ENCODE data around the gene ULK1.
"Not testable (repeated sequence)": the region's sequence is repeated elsewhere in the genome, so short reads cannot be mapped to it uniquely, and the experiment has no call there.

ULK1 gene

DNA sequence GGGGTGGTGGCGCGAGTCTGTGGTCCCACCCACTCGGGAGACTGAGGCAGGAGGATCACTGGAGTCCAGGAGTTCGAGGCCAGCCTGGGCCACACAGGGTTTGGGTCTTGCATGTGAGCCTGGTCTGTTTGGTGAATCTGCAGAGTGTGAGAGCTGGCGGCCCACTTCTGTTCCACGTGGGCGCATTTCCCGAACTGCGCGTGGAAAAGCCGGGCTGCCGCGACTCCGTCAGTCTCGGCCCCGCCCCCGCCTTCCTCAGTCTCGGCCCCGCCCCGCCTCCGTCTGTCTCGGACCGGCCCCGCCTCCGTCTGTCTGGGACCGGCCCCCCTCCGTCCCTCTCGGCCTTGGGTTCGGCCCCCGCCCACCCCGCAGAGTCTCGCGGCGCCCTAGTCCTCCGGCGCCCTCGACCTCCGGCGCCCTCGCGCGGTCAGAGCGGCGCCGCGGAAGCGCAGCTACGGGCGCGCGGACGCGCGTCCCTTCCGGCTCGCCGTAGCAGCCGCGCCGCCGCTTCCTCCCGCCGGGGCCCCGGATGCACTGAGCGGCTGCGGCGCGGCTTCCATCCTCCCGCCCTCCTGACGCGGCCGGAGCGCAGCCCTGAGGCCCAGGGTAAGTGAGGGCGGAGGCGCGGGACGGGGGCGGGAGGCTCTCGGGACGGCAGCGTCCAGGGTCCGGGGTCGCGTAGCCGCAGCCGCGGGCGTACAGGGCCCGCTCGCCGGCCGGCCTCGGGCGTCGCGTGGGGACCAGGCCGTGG is 55.2 kb downstream of the ULK1 start, which contains the start of gene EP400:
EP400 (plus strand) TSS at position 512 of the 751 bp plus-strand sequence. CDS start 10,678 bp downstream, outside the sequence.
- peak within 1 kb of the TSS; percentile 71 for H3K4me2 ChIP-seq (ENCODE audit: low read length)
- peak within 1 kb of the TSS; percentile 89 for H3K9ac ChIP-seq (ENCODE audit: low read length)
- peaks cover 5% of the 10 kb centered on the region for H3K36me3 ChIP-seq (ENCODE audit: insufficient read depth, low read length)
- peak within 1 kb of the TSS; percentile 1 for H3K27ac ChIP-seq (ENCODE audit: low read depth, low read length, poor library complexity, severe bottlenecking)
- peaks cover 6% of the 10 kb centered on the region for H3K4me1 ChIP-seq (ENCODE audit: insufficient read depth, low read length, severe bottlenecking)
- no peak within 1 kb of the TSS for H2AFZ ChIP-seq (ENCODE audit: low read length)
- peak within 1 kb of the TSS; percentile 84 for H3K4me3 ChIP-seq (ENCODE audit: low read depth, low read length, poor library complexity, severe bottlenecking)
- no peaks in the 10 kb centered on the region for H4K20me1 ChIP-seq (ENCODE audit: insufficient read depth, low read length)
- no peaks in the 10 kb centered on the region for H3K9me3 ChIP-seq (ENCODE audit: low read length)
- H3K79me2 ChIP-seq (ENCODE audit: insufficient read depth, low read length) = peaks cover 40% of the 10 kb centered on the region
- no peaks in the 10 kb centered on the region for H3K27me3 ChIP-seq (ENCODE audit: insufficient read depth, low read length)
- H3F3A ChIP-seq (ENCODE audit: insufficient read depth, low read length) = 0 out of 2 replicates have a peak, but pooled peaks cover 4% of the 10 kb centered on the region
- TF ChIP-seq EZH2 (IDR thresholded peaks at IDR 0.05; ENCODE audit: borderline replicate concordance, low read length) = no peak
- TF ChIP-seq, protein P1, sequence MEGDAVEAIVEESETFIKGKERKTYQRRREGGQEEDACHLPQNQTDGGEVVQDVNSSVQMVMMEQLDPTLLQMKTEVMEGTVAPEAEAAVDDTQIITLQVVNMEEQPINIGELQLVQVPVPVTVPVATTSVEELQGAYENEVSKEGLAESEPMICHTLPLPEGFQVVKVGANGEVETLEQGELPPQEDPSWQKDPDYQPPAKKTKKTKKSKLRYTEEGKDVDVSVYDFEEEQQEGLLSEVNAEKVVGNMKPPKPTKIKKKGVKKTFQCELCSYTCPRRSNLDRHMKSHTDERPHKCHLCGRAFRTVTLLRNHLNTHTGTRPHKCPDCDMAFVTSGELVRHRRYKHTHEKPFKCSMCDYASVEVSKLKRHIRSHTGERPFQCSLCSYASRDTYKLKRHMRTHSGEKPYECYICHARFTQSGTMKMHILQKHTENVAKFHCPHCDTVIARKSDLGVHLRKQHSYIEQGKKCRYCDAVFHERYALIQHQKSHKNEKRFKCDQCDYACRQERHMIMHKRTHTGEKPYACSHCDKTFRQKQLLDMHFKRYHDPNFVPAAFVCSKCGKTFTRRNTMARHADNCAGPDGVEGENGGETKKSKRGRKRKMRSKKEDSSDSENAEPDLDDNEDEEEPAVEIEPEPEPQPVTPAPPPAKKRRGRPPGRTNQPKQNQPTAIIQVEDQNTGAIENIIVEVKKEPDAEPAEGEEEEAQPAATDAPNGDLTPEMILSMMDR (IDR thresholded peaks at IDR 0.05; ENCODE audit: low read length) = peak; percentile 67
- no peaks in the 10 kb centered on the region for H3K9me2 ChIP-seq (ENCODE audit: low read depth, low read length)

DNA sequence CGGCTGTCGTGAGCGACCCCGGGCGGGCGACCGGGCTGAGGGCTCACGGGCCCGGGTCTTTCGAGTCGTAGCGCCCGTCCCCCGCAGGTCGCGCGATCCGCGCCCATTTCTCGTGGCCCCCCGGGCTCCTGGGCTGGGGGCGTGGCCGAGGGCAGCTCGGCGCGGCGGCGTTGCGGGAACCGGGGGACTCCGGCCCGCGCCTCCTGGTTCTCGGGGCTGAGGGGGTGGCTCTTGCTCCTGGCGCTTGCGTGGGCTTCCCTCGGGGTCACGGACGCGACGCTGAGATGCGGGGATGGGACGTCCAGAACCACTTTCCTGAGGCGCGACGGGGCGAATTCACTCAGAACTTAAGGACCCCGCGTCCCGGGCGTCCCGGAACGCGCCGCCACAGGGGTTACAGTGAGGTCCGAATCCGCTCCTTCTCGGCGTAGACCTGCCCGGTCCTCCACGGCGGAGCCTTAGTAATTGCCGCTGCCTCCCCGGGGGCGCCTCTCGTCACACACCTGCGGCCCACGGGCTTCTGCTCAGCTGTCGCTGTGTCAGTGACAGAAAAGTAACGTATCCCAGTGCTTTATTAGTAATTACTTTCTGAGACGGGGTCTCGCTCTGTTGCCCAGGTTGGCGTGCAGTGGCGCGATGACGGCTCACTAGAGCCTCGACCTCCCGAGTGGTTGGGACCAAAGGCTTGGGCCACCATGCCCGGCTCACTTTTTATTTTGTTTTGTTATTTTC is 55.9 kb downstream of the ULK1 start:
- H3K4me3 ChIP-seq (ENCODE audit: low read depth, low read length, poor library complexity, severe bottlenecking) = peak overlapping the region; percentile 84
- no peaks in the 10 kb centered on the region for H4K20me1 ChIP-seq (ENCODE audit: insufficient read depth, low read length)
- peaks cover 4% of the 10 kb centered on the region; the same call in 1 of the 2 replicates for H3F3A ChIP-seq (ENCODE audit: insufficient read depth, low read length)
- no peaks in the 10 kb centered on the region for H3K9me3 ChIP-seq (ENCODE audit: low read length)
- H3K27me3 ChIP-seq (ENCODE audit: insufficient read depth, low read length) = no peaks in the 10 kb centered on the region
- H3K79me2 ChIP-seq (ENCODE audit: insufficient read depth, low read length) = peaks cover 47% of the 10 kb centered on the region
- H3K4me1 ChIP-seq (ENCODE audit: insufficient read depth, low read length, severe bottlenecking) = peaks cover 7% of the 10 kb centered on the region
- peak overlapping the region; percentile 1 for H3K27ac ChIP-seq (ENCODE audit: low read depth, low read length, poor library complexity, severe bottlenecking)
- no peaks in the 10 kb centered on the region for H3K9me2 ChIP-seq (ENCODE audit: low read depth, low read length)
- TF ChIP-seq, protein P1 (IDR thresholded peaks at IDR 0.05; ENCODE audit: low read length) = no peak
- TF ChIP-seq EZH2 (IDR thresholded peaks at IDR 0.05; ENCODE audit: borderline replicate concordance, low read length) = no peak
- H3K9ac ChIP-seq (ENCODE audit: low read length) = peak overlapping the region; percentile 89
- H2AFZ ChIP-seq (ENCODE audit: low read length) = no peak overlapping the region
- no peaks in the 10 kb centered on the region for H3K36me3 ChIP-seq (ENCODE audit: insufficient read depth, low read length)
- H3K4me2 ChIP-seq (ENCODE audit: low read length) = peak overlapping the region; percentile 70

DNA sequence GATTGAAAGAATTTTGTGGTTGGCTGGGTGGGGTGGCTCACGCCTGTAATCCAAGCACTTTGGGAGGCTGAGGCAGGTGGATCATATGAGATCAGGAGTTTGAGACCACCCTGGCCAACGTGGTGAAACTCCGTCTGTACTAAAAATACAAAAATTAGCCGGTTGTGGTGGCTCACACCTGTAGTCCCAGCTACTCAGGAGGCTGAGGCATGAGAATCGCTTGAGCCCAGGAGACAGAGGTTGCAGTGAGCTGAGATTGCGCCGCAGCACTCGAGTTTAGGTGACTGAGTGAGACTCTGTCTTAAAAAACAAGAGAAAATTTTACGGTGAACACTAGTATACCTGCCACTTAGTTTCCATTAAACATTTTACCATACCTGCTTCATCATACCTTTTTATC is 59.4 kb downstream of the ULK1 start:
- not testable (repeated sequence) for H3F3A ChIP-seq (ENCODE audit: insufficient read depth, low read length); H3K36me3 ChIP-seq (ENCODE audit: insufficient read depth, low read length); H3K9me3 ChIP-seq (ENCODE audit: low read length); H2AFZ ChIP-seq (ENCODE audit: low read length); H3K27me3 ChIP-seq (ENCODE audit: insufficient read depth, low read length); H3K9me2 ChIP-seq (ENCODE audit: low read depth, low read length); H4K20me1 ChIP-seq (ENCODE audit: insufficient read depth, low read length); H3K4me2 ChIP-seq (ENCODE audit: low read length); H3K4me3 ChIP-seq (ENCODE audit: low read depth, low read length, poor library complexity, severe bottlenecking); H3K9ac ChIP-seq (ENCODE audit: low read length); H3K27ac ChIP-seq (ENCODE audit: low read depth, low read length, poor library complexity, severe bottlenecking)
- Histone ChIP-seq H3K4me1 (ENCODE audit: insufficient read depth, low read length, severe bottlenecking) (peaks cover 33% of the 10 kb centered on the region), H3K79me2 (ENCODE audit: insufficient read depth, low read length) (peaks cover 82% of the 10 kb centered on the region)

DNA sequence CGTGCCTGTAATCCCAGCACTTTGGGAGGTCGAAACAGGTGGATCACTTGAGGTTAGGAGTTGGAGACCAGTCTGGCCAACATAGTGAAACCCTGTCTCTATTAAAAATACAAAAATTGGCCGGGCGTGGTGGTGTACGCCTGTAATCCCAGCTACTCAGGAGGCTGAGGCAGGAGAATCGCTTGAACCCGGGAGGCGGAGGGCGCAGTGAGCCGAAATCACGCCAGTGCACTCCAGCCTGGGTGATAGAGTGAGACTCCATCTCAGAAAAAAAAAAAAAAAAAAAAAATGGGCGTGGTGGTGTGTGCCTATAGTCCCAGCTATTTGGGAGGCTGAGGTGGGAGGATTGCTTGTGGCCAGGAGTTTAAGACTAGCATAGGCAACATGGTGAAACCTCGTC is 60.0 kb downstream of the ULK1 start:
- H3K9me3 ChIP-seq (ENCODE audit: low read length); H4K20me1 ChIP-seq (ENCODE audit: insufficient read depth, low read length); H3K4me3 ChIP-seq (ENCODE audit: low read depth, low read length, poor library complexity, severe bottlenecking); H3K9ac ChIP-seq (ENCODE audit: low read length); H3K4me2 ChIP-seq (ENCODE audit: low read length); H3K27ac ChIP-seq (ENCODE audit: low read depth, low read length, poor library complexity, severe bottlenecking); H3K27me3 ChIP-seq (ENCODE audit: insufficient read depth, low read length); H3K36me3 ChIP-seq (ENCODE audit: insufficient read depth, low read length); H3F3A ChIP-seq (ENCODE audit: insufficient read depth, low read length); H3K9me2 ChIP-seq (ENCODE audit: low read depth, low read length); H2AFZ ChIP-seq (ENCODE audit: low read length): not testable (repeated sequence)
- peaks cover 89% of the 10 kb centered on the region for H3K79me2 ChIP-seq (ENCODE audit: insufficient read depth, low read length)
- peaks cover 33% of the 10 kb centered on the region for H3K4me1 ChIP-seq (ENCODE audit: insufficient read depth, low read length, severe bottlenecking)
